DND-41 (cell line): ENCODE data around the gene CXCL5.

Source experiments
- ATAC-seq: fragments of 200-7000 bp; cut with Tn5 transposase; 3 replicates; pipeline ENCODE4 v1.9.1; 2021; ENCODE audit warnings: low read depth; ENCODE audit not compliant: insufficient read depth
- DNase-seq: peaks from one replicate; pipeline ENCODE4 v3.0.0-alpha.2; 2020
- H2AFZ ChIP-seq: 2 replicates; pipeline ENCODE4 v1.6.0; 2012; ENCODE audit warnings: low read depth, low read length
- H3K27ac ChIP-seq: 2 replicates; pipeline ENCODE4 v1.5.1; 2012; ENCODE audit warnings: low read length, inconsistent platforms
- H3K27me3 ChIP-seq: fragments of 200-600 bp; sonication (generic); 2 replicates; pipeline ENCODE4 v1.6.0; 2012; ENCODE audit warnings: low read length, mild to moderate bottlenecking, inconsistent platforms; ENCODE audit not compliant: insufficient read depth, poor library complexity
- H3K36me3 ChIP-seq: 2 replicates; pipeline ENCODE4 v1.5.1; 2012; ENCODE audit warnings: low read length, inconsistent platforms; ENCODE audit not compliant: insufficient read depth
- H3K4me1 ChIP-seq: 2 replicates; pipeline ENCODE4 v1.5.1; 2012; ENCODE audit warnings: mild to moderate bottlenecking, low read length; ENCODE audit not compliant: insufficient read depth
- H3K4me2 ChIP-seq: 2 replicates; pipeline ENCODE4 v1.6.0; 2012; ENCODE audit warnings: mild to moderate bottlenecking, moderate library complexity, low read length, inconsistent platforms; ENCODE audit not compliant: insufficient read depth
- H3K4me3 ChIP-seq, 2 experiments: fragments of 200-600 bp in 1 of 2; shearing (Covaris generic) in 1 of 2; 2 replicates each; pipeline ENCODE4 v1.5.1; 2012 to 2016; ENCODE audit warnings: inconsistent platforms in 2 of 2, low read length in 2 of 2, mild to moderate bottlenecking in 2 of 2, low read depth in 1 of 2, moderate library complexity in 1 of 2
- H3K79me2 ChIP-seq: 2 replicates; pipeline ENCODE4 v1.6.0; 2012; ENCODE audit warnings: low read length, inconsistent platforms; ENCODE audit not compliant: insufficient read depth
- H3K9ac ChIP-seq: 2 replicates; pipeline ENCODE4 v1.6.0; 2012; ENCODE audit warnings: low read depth, mild to moderate bottlenecking, inconsistent platforms, low read length, moderate library complexity
- H3K9me3 ChIP-seq: 2 replicates; pipeline ENCODE4 v1.5.1; 2012; ENCODE audit warnings: low read length, moderate library complexity, mild to moderate bottlenecking, inconsistent platforms; ENCODE audit not compliant: insufficient read depth, severe bottlenecking
- H4K20me1 ChIP-seq: 2 replicates; pipeline ENCODE4 v1.6.0; 2012; ENCODE audit warnings: low read length; ENCODE audit not compliant: insufficient read depth
- CTCF ChIP-seq: IDR thresholded peaks from 2 replicates; pipeline ENCODE4 v1.5.1; 2012; ENCODE audit warnings: borderline replicate concordance, low read length, moderate library complexity, mild to moderate bottlenecking; ENCODE audit not compliant: poor library complexity, severe bottlenecking; ENCODE audit errors: extremely low read depth
- EZH2 ChIP-seq: IDR thresholded peaks from 3 replicates; pipeline ENCODE4 v1.6.1; 2012; ENCODE audit warnings: borderline replicate concordance, low read depth, mild to moderate bottlenecking, moderate library complexity, low read length, inconsistent platforms; ENCODE audit not compliant: severe bottlenecking

CXCL5 gene

GRCh38 chr4:73989928-73990327 lies 8.5 kb downstream of the CXCL5 start:
- no peak overlapping the region for H2AFZ ChIP-seq
- no peaks in the 10 kb centered on the region for H4K20me1 ChIP-seq
- H3K79me2 ChIP-seq, result no peaks in the 10 kb centered on the region
- no peak for DNase-seq
- H3K4me1 ChIP-seq, result no peaks in the 10 kb centered on the region
- no peak for ATAC-seq
- no peak overlapping the region for H3K9ac ChIP-seq
- H3K4me3 ChIP-seq, result no peak overlapping the region
- no peak overlapping the region for H3K4me2 ChIP-seq
- TF ChIP-seq EZH2 (no peak), CTCF (no peak)
- no peaks in the 10 kb centered on the region for H3K9me3 ChIP-seq
- H3K27me3 ChIP-seq, result no peaks in the 10 kb centered on the region
- H3K27ac ChIP-seq, result no peak overlapping the region
- H3K36me3 ChIP-seq, result no peaks in the 10 kb centered on the region

- no peak overlapping the region for H2AFZ ChIP-seq
- no peaks in the 10 kb centered on the region for H3K27me3 ChIP-seq
- ATAC-seq, result no peak
- H3K4me1 ChIP-seq, result no peaks in the 10 kb centered on the region
- no peak overlapping the region for H3K4me2 ChIP-seq
- H4K20me1 ChIP-seq, result no peaks in the 10 kb centered on the region
- H3K79me2 ChIP-seq, result no peaks in the 10 kb centered on the region
- no peak overlapping the region for H3K4me3 ChIP-seq
- no peaks in the 10 kb centered on the region for H3K9me3 ChIP-seq
- TF ChIP-seq CTCF, result no peak
- no peak overlapping the region for H3K9ac ChIP-seq
- DNase-seq, result no peak
- no peaks in the 10 kb centered on the region for H3K36me3 ChIP-seq
- no peak overlapping the region for H3K27ac ChIP-seq
Observed at GRCh38 chr4:73989031-73989430, 9.4 kb downstream of the CXCL5 start.

GRCh38 chr4:73988061-73988460 lies 10.4 kb downstream of the CXCL5 start, which contains the start of gene PPBP:
Gene PPBP (minus strand): TSS chr4:73988190. CDS start chr4:73988103, 87 bp downstream.
- no peak within 1 kb of the TSS for H3K27ac ChIP-seq
- no peak for TF ChIP-seq CTCF
- TF ChIP-seq EZH2, result no peak
- no peaks in the 10 kb centered on the region for H3K4me1 ChIP-seq
- no peak within 1 kb of the TSS for H2AFZ ChIP-seq
- no peaks in the 10 kb centered on the region for H3K27me3 ChIP-seq
- no peaks in the 10 kb centered on the region for H3K36me3 ChIP-seq
- no peaks in the 10 kb centered on the region for H3K79me2 ChIP-seq
- H3K4me2 ChIP-seq, result no peak within 1 kb of the TSS
- DNase-seq, result no peak
- no peak for ATAC-seq
- no peaks in the 10 kb centered on the region for H3K9me3 ChIP-seq
- no peaks in the 10 kb centered on the region for H4K20me1 ChIP-seq
- H3K9ac ChIP-seq, result no peak within 1 kb of the TSS
- H3K4me3 ChIP-seq, result no peak within 1 kb of the TSS

GRCh38 chr4:73985528-73985852 lies 13.0 kb downstream of the CXCL5 start:
- ATAC-seq, result no peak
- no peak overlapping the region for H3K4me3 ChIP-seq
- H2AFZ ChIP-seq, result no peak overlapping the region
- no peaks in the 10 kb centered on the region for H4K20me1 ChIP-seq
- no peak overlapping the region for H3K27ac ChIP-seq
- H3K4me1 ChIP-seq, result no peaks in the 10 kb centered on the region
- H3K4me2 ChIP-seq, result no peak overlapping the region
- TF ChIP-seq EZH2 (no peak), CTCF (no peak)
- no peaks in the 10 kb centered on the region for H3K79me2 ChIP-seq
- H3K9ac ChIP-seq, result no peak overlapping the region
- H3K9me3 ChIP-seq, result no peaks in the 10 kb centered on the region
- no peaks in the 10 kb centered on the region for H3K36me3 ChIP-seq
- no peaks in the 10 kb centered on the region for H3K27me3 ChIP-seq
- DNase-seq, result no peak
